Measurements from ENCODE around the gene PDE7B. TPM values are rescaled to one million over a fixed set of nuclear protein-coding genes. Genes with fewer than 3 reads are reported as not detected.

Gene PDE7B
- total RNA-seq, 1 experiment from 2014 or later: not detected

DNA sequence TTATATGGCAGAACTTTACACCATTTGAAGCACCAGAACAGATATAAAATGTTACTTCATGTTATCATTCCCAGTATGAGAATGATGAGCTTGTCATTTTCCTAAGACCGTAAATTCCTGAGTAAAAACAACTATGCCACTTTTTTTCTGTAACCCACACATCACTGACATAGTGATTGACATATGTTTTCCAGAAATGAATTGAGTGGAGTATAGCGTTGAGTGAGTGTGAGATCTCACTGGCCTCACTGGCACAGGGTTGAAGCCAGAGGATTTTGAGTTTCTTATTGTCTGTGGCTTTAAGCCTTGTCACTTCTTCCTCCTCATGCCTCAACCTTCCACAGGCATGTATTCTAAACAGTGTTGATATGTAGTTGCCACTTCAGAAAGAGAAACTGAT is 62.3 kb downstream of the PDE7B start (continued):
- TF ChIP-seq ELF4 (CRISPR knock-in tag; IDR thresholded peaks at IDR 0.05; ENCODE audit: low read depth): no peak

GRCh38 chr6:135919026-135919425 is 67.5 kb downstream of the PDE7B start:
- TF ChIP-seq ZNF263 (CRISPR knock-in tag; IDR thresholded peaks at IDR 0.05; ENCODE audit: low read depth): no peak
- DNase-seq (ENCODE audit: low spot score): no peak
- Mint-ChIP-seq H3K4me1 (peaks cover 33% of the 10 kb centered on the region), H3K9me3 (peaks cover 9% of the 10 kb centered on the region; the same call in 1 of the 2 replicates), H3K27ac (no peak overlapping the region), H3K27me3 (ENCODE audit: low read depth) (no peaks in the 10 kb centered on the region), H3K36me3 (no peaks in the 10 kb centered on the region), H3K4me3 (no peak overlapping the region)
- no peak for ATAC-seq
- POLR2A ChIA-PET: no interaction called here
- CTCF ChIA-PET: interaction anchor here (1.0 kb wide), 1 partner anchor 10 kb away, joined by 5 read pairs; no protein-coding TSS in a partner anchor

DNA sequence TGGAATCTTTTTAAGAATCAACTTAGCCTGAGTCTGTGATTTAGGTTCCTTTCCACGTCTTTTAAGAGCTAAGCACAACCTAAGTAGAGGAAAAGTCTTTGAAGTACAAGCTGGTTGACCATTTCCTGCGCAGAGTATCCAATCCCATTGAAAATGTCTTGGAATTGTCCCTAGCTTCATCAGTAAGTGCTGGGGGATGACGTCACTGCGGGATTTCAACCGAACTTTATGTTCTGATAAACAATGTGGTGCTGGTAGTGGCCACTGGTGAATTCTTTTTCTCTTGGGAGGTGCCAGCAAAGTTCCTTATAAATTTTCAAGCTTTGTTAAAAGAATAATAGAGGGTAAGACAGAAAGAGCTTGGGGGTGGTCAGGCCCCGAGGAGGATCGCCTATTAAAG is 69.2 kb downstream of the PDE7B start:
- Mint-ChIP-seq H3K9me3 (peaks cover 9% of the 10 kb centered on the region; the same call in 1 of the 2 replicates), H3K4me3 (no peak overlapping the region), H3K27ac (peak overlapping the region; percentile 32; the same call in 1 of the 2 replicates), H3K36me3 (no peaks in the 10 kb centered on the region), H3K4me1 (peaks cover 39% of the 10 kb centered on the region), H3K27me3 (ENCODE audit: low read depth) (no peaks in the 10 kb centered on the region)
- DNase-seq (ENCODE audit: low spot score) (no peak), ATAC-seq (no peak)
- ChIA-PET POLR2A (no interaction called here), CTCF (interaction anchor here (1.6 kb wide), 1 partner anchor 11 kb away, joined by 5 read pairs; no protein-coding TSS in a partner anchor)
- TF ChIP-seq ZNF416 (CRISPR knock-in tag; IDR thresholded peaks at IDR 0.05) (no peak), ELF4 (CRISPR knock-in tag; IDR thresholded peaks at IDR 0.05; ENCODE audit: low read depth) (no peak), ZNF671 (CRISPR knock-in tag; IDR thresholded peaks at IDR 0.05) (no peak), IRF2 (CRISPR knock-in tag; IDR thresholded peaks at IDR 0.05; ENCODE audit: borderline replicate concordance, low read depth) (no peak), TCF7 (CRISPR knock-in tag; IDR thresholded peaks at IDR 0.05; ENCODE audit: low read depth) (no peak), FOXK1 (CRISPR knock-in tag; IDR thresholded peaks at IDR 0.05) (no peak)
- TF ChIP-seq, protein P1, sequence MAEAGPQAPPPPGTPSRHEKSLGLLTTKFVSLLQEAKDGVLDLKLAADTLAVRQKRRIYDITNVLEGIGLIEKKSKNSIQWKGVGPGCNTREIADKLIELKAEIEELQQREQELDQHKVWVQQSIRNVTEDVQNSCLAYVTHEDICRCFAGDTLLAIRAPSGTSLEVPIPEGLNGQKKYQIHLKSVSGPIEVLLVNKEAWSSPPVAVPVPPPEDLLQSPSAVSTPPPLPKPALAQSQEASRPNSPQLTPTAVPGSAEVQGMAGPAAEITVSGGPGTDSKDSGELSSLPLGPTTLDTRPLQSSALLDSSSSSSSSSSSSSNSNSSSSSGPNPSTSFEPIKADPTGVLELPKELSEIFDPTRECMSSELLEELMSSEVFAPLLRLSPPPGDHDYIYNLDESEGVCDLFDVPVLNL (CRISPR knock-in tag; IDR thresholded peaks at IDR 0.05; ENCODE audit: borderline replicate concordance, low read depth): no peak

- peaks cover 9% of the 10 kb centered on the region; the same call in 1 of the 2 replicates for H3K9me3 Mint-ChIP-seq
- ChIA-PET CTCF (interaction anchor here (2.8 kb wide), 1 partner anchor 11 kb away, joined by 10 read pairs; no protein-coding TSS in a partner anchor), POLR2A (no interaction called here)
- no peak overlapping the region for H3K4me3 Mint-ChIP-seq
- ATAC-seq (no peak), DNase-seq (ENCODE audit: low spot score) (no peak)
- H3K36me3 Mint-ChIP-seq: no peaks in the 10 kb centered on the region
- peak overlapping the region; percentile 32; the same call in 1 of the 2 replicates for H3K27ac Mint-ChIP-seq
- no peaks in the 10 kb centered on the region for H3K27me3 Mint-ChIP-seq (ENCODE audit: low read depth)
- peaks cover 40% of the 10 kb centered on the region for H3K4me1 Mint-ChIP-seq
- TF ChIP-seq GRHL2 (CRISPR knock-in tag; IDR thresholded peaks at IDR 0.05; ENCODE audit: insufficient replicate concordance, severe bottlenecking) (no peak), SMAD4 (CRISPR knock-in tag; IDR thresholded peaks at IDR 0.05) (no peak), TEAD1 (CRISPR knock-in tag; IDR thresholded peaks at IDR 0.05) (no peak), HMGA2 (CRISPR knock-in tag; IDR thresholded peaks at IDR 0.05) (no peak), STAT6 (CRISPR knock-in tag; conservative IDR thresholded peaks at IDR 0.05; ENCODE audit: low read depth) (no peak), PRDM15 (CRISPR knock-in tag; IDR thresholded peaks at IDR 0.05) (no peak), KAT7 (CRISPR knock-in tag; IDR thresholded peaks at IDR 0.05; ENCODE audit: borderline replicate concordance) (no peak), TEAD4 (CRISPR knock-in tag; IDR thresholded peaks at IDR 0.05) (no peak)
- TF ChIP-seq, protein P2, sequence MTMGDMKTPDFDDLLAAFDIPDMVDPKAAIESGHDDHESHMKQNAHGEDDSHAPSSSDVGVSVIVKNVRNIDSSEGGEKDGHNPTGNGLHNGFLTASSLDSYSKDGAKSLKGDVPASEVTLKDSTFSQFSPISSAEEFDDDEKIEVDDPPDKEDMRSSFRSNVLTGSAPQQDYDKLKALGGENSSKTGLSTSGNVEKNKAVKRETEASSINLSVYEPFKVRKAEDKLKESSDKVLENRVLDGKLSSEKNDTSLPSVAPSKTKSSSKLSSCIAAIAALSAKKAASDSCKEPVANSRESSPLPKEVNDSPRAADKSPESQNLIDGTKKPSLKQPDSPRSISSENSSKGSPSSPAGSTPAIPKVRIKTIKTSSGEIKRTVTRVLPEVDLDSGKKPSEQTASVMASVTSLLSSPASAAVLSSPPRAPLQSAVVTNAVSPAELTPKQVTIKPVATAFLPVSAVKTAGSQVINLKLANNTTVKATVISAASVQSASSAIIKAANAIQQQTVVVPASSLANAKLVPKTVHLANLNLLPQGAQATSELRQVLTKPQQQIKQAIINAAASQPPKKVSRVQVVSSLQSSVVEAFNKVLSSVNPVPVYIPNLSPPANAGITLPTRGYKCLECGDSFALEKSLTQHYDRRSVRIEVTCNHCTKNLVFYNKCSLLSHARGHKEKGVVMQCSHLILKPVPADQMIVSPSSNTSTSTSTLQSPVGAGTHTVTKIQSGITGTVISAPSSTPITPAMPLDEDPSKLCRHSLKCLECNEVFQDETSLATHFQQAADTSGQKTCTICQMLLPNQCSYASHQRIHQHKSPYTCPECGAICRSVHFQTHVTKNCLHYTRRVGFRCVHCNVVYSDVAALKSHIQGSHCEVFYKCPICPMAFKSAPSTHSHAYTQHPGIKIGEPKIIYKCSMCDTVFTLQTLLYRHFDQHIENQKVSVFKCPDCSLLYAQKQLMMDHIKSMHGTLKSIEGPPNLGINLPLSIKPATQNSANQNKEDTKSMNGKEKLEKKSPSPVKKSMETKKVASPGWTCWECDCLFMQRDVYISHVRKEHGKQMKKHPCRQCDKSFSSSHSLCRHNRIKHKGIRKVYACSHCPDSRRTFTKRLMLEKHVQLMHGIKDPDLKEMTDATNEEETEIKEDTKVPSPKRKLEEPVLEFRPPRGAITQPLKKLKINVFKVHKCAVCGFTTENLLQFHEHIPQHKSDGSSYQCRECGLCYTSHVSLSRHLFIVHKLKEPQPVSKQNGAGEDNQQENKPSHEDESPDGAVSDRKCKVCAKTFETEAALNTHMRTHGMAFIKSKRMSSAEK (CRISPR knock-in tag; IDR thresholded peaks at IDR 0.05; ENCODE audit: borderline replicate concordance): no peak
Measured at GRCh38 chr6:135921188-135921587, 69.7 kb downstream of the PDE7B start.

Measured in WTC11 (cell line).